ENCODE results near the gene STK11IP.

- TF ChIP-seq POLR2A (conservative IDR thresholded peaks at IDR 0.05) (no peak), ARID2 (IDR thresholded peaks at IDR 0.05) (no peak), NFXL1 (CRISPR knock-in tag; IDR thresholded peaks at IDR 0.05) (no peak), ATF1 (CRISPR knock-in tag; IDR thresholded peaks at IDR 0.05) (no peak), ATF1 (tag; IDR thresholded peaks at IDR 0.05) (no peak), CTCF (IDR thresholded peaks at IDR 0.05 in 2 of 3, conservative IDR thresholded peaks at IDR 0.05 in 1 of 3; ENCODE audit: insufficient read depth in 2 of 3, low read depth in 1 of 3, low read length in 3 of 3) (no peak), SMARCE1 (IDR thresholded peaks at IDR 0.05) (no peak), ZNF217 (CRISPR knock-in tag; IDR thresholded peaks at IDR 0.05) (no peak), ZNF274 (IDR thresholded peaks at IDR 0.05; ENCODE audit: borderline replicate concordance, low read depth, low read length) (no peak), CHD2 (IDR thresholded peaks at IDR 0.05; ENCODE audit: low read depth, low read length) (no peak), TAF15 (IDR thresholded peaks at IDR 0.05; ENCODE audit: low read depth, low read length) (no peak), NR2C2 (CRISPR knock-in tag; IDR thresholded peaks at IDR 0.05) (no peak), NR2C2 (tag; IDR thresholded peaks at IDR 0.05) (no peak), TAF1 (IDR thresholded peaks at IDR 0.05; ENCODE audit: control insufficient read depth, extremely low read depth, insufficient read depth, low read length, severe bottlenecking) (no peak), CHD4 (IDR thresholded peaks at IDR 0.05; ENCODE audit: insufficient read depth, insufficient replicate concordance, low read depth, low read length, poor library complexity, severe bottlenecking) (no peak)
Observed at GRCh38 chr2:219622472-219622871, 24.8 kb downstream of the STK11IP start.

All from K562 (cell line).